Inferior parietal cortex (tissue), 1 donor: ENCODE measurements around the gene RHAG.
"Not testable (repeated sequence)": the region's sequence is repeated elsewhere in the genome, so short reads cannot be mapped to it uniquely, and the experiment has no call there.

Experiments
- DNase-seq: peaks from one replicate; pipeline ENCODE4 v3.0.0-alpha.2; 2016; ENCODE audit errors: extremely low spot score

The RHAG gene

DNA sequence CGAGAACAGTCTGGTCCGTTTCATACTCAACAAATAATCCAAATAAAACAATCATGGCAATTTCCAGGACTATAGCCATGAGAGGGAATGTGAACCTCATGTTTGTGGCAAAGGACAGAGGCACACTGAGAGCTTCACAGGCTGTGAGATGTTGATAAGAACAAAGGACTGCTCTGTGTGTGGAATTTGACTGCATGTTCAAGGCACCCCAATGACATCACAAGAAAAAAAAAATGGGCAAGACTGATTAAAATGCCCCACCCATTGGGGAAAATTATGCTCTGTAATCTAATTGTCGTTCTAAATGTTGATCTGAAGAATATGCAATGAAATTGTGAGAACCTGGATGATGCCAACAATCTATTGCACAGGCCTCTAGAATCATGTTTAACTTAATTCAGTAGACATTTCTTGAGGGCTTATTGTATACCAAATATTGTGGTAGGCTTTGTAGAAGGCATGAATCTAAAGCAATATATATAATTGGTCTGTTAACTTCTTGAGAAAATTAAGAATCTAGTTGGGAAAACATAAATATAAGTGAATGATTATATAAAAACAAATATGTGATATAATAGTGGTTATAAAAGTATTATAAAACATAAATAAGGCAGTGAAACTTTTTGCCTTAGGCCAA, at the start of gene RHAG:
Gene RHAG, minus strand, starts transcription at position 127 of the 637 bp plus-strand sequence. Its CDS starts 27 bp downstream, at position 100.
- peak; percentile 7 for DNase-seq

- DNase-seq = no peak
Observed at GRCh38 chr6:49676671-49677281, 40.1 kb upstream of the RHAG start.

DNA sequence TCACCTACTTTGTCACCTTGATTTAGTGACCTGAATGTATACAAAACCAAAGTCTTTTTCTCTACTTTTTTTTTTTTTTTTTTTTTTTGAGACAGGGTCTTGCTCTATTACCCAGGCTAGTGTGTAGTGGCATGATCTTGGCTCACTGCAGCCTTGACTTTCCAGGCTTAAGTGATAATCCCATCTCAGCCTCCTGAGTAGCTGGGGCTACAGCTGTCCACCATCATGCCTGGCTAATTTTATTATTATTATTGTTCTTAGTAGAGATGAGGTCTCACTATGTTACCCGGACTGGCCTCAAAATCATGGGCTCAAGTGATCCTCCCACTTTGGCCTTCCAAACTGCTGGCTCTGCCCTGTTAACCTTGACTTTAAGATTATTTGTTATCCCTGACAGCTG, 39.2 kb upstream of the RHAG start:
- no peak for DNase-seq

- DNase-seq = no peak
Observed at GRCh38 chr6:49668083-49668511, 31.5 kb upstream of the RHAG start.

- DNase-seq = no peak
Observed at GRCh38 chr6:49666930-49667757, 30.5 kb upstream of the RHAG start.

DNA sequence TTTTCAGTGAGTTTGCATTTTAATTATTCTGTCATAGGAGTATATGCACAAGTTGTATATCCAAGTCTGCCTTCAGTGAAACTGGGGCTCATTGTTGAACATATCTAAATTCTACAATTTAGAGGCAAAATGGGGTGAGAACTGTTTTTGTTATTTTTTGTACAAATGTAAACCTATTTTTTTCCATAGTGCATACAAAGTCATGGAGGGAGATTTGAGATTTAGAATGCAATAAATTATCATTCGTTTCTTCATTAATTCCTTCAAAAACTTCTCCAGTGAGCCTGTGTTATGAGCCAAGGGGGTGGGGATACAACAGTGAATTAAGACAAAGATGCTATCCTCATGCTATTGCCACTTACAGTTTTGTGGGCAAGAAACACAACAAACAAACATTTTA, 29.8 kb upstream of the RHAG start:
- DNase-seq = no peak

- DNase-seq = no peak
Observed at GRCh38 chr6:49664817-49665216, 28.2 kb upstream of the RHAG start.

- DNase-seq = not testable (repeated sequence)
Observed at GRCh38 chr6:49664054-49664453, 27.4 kb upstream of the RHAG start.

DNA sequence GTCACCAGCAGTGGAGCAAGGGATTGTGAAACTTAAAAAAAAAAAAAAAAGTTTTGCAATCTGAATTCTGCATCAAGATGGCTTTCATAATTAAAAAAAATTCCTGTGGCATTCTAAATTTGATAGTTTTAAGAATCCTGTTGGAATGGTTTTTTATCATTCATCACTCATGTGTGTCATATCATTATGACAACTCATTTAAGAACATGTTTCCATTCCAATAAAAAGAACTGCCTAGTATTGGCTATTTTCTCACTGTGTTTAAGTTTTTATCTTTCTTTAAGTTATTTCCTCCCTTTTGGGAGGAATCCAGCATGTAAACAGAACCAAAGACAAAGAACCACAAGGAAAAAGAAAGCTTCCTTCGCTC, 26.2 kb upstream of the RHAG start:
- DNase-seq = no peak

DNA sequence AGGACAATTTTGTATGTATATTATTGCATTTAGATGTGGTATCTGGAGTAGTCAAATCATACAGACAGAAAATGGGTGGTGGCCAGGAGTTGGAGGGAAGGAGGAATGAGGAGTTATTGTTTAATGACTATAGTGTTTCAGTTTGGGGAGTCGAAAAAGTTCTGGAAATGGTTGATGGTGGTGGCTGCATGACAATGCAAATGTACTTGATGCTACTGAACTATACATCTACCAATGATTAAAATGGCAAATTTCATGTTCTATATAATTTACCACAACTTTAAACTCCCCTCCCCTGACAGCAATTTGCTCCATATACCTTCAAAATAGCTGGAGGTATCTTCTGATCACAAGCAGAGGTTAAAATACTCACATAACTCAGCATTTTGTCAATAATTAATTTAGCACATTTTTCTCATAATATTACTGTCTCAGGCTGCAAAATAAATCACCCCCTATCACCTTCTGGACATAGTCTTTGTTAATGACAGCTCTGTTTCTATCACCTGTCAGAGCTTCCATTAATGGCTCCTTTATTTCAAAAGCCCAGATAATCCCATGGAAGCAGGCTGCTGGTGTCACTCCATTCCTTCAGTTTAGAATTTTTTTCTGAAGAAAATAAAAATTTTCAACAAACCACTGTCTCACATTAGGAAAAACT, 25.7 kb upstream of the RHAG start:
- no peak for DNase-seq

GRCh38 chr6:49653942-49654341, 17.3 kb upstream of the RHAG start:
- DNase-seq = no peak

GRCh38 chr6:49653438-49653837, 16.8 kb upstream of the RHAG start:
- DNase-seq = no peak

GRCh38 chr6:49651239-49651638, 14.6 kb upstream of the RHAG start:
- DNase-seq = no peak

DNA sequence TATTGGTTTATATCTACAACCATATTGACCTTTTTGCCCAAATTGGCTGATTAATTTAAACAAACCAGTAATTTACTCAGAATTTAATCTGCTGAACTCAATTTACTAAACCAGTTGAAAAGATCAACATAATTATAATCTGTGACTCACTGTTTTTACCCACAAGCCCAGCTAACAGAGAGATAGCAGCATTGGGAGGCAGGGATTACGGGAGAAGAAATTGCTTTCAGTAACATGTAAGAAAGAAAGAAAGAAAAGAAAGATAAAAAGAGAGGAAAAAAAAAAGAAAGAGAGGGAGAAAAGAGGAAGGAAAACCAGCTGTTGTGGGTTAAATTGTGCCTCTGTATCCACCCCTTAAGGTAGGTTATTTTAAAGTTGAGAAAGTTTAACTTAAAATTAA, 13.3 kb upstream of the RHAG start:
- no peak for DNase-seq

GRCh38 chr6:49648036-49648435, 11.4 kb upstream of the RHAG start:
- DNase-seq = no peak

GRCh38 chr6:49647476-49647875, 10.8 kb upstream of the RHAG start:
- DNase-seq = no peak

- no peak for DNase-seq
Observed at GRCh38 chr6:49646942-49647341, 10.3 kb upstream of the RHAG start.

GRCh38 chr6:49646130-49646824, 9.6 kb upstream of the RHAG start:
- DNase-seq = peak; percentile 27

DNA sequence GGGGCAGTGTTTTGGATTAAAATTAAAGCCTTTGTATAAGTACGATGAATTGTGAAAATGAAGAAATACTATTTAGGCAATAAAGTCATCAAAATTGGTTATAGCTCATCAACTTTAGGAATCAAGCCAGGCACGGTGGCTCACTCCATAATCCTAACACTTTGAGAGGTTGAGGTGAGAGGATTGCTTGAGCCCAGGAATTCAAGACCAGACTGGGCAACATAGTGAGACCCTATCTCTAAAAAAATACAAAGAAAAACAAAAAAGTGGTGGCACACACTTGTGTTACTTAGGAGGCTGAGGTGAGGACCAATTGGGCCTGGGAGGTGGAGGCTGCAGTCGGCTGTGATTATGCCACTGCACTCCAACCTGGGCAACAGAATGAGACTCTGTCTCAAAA, 8.5 kb upstream of the RHAG start:
- DNase-seq = no peak

DNA sequence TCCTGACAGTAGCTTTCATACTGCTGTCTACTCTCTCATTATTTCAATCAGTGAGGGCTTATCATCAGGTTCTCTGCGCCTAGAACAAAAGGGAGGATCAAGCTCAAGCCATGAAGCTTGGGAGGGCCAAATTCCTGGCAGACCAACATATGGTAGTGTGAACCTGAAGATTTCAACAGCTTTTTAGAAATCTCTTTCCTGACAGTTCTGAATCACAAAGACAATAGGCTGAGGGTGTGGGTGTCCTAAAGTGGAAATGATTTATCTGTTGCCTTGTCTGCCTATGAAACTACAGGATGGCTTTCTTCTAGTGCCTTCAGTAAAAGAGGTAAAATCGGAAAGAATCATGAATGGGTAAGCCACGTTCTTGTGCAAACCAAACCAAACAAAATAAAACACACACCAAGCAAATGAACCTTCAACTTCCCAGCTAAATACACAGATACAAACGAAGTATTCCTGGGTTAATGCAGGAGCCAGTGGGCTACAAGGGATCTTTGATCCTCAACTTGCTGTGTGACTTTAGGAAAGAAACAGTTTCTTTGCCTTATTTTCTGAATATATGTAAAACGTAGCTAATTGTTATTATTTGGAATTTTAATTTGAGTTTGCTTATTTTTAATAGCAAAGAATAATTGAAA, 2.7 kb upstream of the RHAG start:
- DNase-seq = no peak

GRCh38 chr6:49637350-49637731, 702 bp upstream of the RHAG start:
- DNase-seq = no peak
